Natural killer cell (primary cell): ENCODE results near the gene PUS10. TPM values are rescaled to one million over a fixed set of nuclear protein-coding genes. Genes with fewer than 3 reads are reported as not detected.

ENCODE experiments used
- ATAC-seq, 3 donors: fragments of 150-1000 bp in 2 of 3; fragments of 200-7000 bp in 1 of 3; cut with Tn5 transposase; 1 replicate in 1 of 3; 2 replicates in 2 of 3; pipeline ENCODE4 v1.10.0; 2021; ENCODE audit warnings: mild to moderate bottlenecking in 2 of 3, moderate library complexity in 2 of 3
- DNase-seq, 2 donors: peaks; one replicate each; pipeline versions ENCODE4 v3.0.0 to v3.0.0-alpha.2; 2013 to 2021; ENCODE audit warnings: mixed read lengths in 1 of 2
- H3K27ac ChIP-seq: one replicate; pipeline ENCODE4 v1.5.1; 2013; ENCODE audit warnings: mild to moderate bottlenecking, low read length
- H3K27me3 ChIP-seq: one replicate; pipeline ENCODE4 v1.6.1; 2013; ENCODE audit warnings: low read length; ENCODE audit not compliant: control insufficient read depth, insufficient read depth
- H3K36me3 ChIP-seq: one replicate; pipeline ENCODE4 v1.6.1; 2013; ENCODE audit warnings: low read length; ENCODE audit not compliant: control insufficient read depth, insufficient read depth
- H3K4me1 ChIP-seq: one replicate; pipeline ENCODE4 v1.6.1; 2013; ENCODE audit warnings: low read length; ENCODE audit not compliant: control insufficient read depth, insufficient read depth
- H3K4me3 ChIP-seq: one replicate; pipeline ENCODE4 v1.5.1; 2013; ENCODE audit warnings: low read length
- H3K9me3 ChIP-seq: one replicate; pipeline ENCODE4 v1.6.1; 2013; ENCODE audit warnings: low read length; ENCODE audit not compliant: control insufficient read depth, insufficient read depth
- H3K27ac Mint-ChIP-seq, 2 donors: one replicate each; pipeline ENCODE4 v1.8.0; 2022; ENCODE audit warnings: mild to moderate bottlenecking in 2 of 2, mixed read lengths in 2 of 2, moderate library complexity in 1 of 2
- H3K27me3 Mint-ChIP-seq, 2 donors: one replicate each; pipeline ENCODE4 v1.8.0; 2022; ENCODE audit warnings: low read depth in 2 of 2, mixed read lengths in 2 of 2
- H3K36me3 Mint-ChIP-seq: one replicate; pipeline ENCODE4 v1.8.0; 2022; ENCODE audit warnings: mixed read lengths
- H3K4me1 Mint-ChIP-seq, 2 donors: one replicate each; pipeline ENCODE4 v1.8.0; 2022; ENCODE audit warnings: mixed read lengths in 2 of 2
- H3K4me3 Mint-ChIP-seq: one replicate; pipeline ENCODE4 v1.8.0; 2022; ENCODE audit warnings: mild to moderate bottlenecking, moderate library complexity, mixed read lengths
- H3K9me3 Mint-ChIP-seq, 2 donors: one replicate each; pipeline ENCODE4 v1.8.0; 2022; ENCODE audit warnings: mixed read lengths in 2 of 2
- WGBS: methylation state at CpG from one replicate; pipeline ENCODE4 v1.1.7; 2013; ENCODE audit warnings: missing lambda C conversion rate; ENCODE audit not compliant: insufficient coverage; 5-methylcytosine and 5-hydroxymethylcytosine counted together
- intact Hi-C: fragments of 100-400 bp; cut with micrococcal nuclease; formaldehyde crosslinking; loops from one replicate; pipeline ENCODE4 v1.14.2; 2022
- total RNA-seq, 4 donors: library from RNA; stranded (reverse); fragments of 120-200 nt in 1 of 4; gene quantifications; one replicate each; pipeline versions ENCODE4 v1.2.3 to v1.2.4, GENCODE V29; 2013 to 2022
- TF ChIP-seq, protein P1 (sequence below): fragments of 200-600 bp; IDR thresholded peaks from one replicate; pipeline ENCODE4 v1.8.0; 2022; ENCODE audit warnings: antibody characterized with exemption

The PUS10 gene
- total RNA-seq, 3 donors from 2014 or later (not counting 1 experiment from before 2014, with no cell fraction given), result 7.2 to 15.2 (median 8.4) TPM

DNA sequence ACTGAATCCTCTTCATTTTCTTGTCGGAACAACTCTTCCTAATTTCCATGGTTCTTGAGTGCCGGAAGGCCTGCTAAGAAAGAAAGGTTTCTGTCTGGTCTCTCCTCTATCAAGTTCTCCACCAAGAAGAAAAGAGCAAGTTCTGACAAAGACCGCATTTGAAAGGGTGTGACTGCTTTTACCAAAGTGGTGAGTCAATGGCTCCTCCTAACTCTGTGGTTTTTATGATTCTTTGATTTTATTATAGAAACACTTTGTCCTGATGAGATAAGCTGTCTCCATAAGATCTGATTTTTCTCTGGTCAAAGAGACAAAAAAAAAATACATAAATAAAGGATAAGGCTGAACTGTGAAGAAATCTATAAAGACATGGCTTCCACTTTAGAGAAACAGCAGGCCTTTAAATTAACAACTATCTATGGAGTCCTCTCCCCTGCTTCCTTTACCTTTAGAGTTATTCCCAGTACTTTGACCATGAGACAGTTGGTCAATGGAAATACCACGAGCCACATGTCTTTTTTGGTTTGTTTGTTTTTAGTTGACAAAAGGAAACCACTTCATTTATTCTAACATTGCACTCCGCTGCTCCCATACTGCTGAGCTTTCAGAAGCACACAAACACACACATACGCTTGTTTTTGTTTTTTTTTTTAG, 69.0 kb downstream of the PUS10 start:
- Mint-ChIP-seq H3K9me3 (no peaks in the 10 kb centered on the region), H3K27ac (peak overlapping the region; percentile 75 to 88), H3K4me3 (peak overlapping the region; percentile 62), H3K36me3 (peaks cover 8% of the 10 kb centered on the region), H3K27me3 (no peaks in the 10 kb centered on the region), H3K4me1 (peaks cover 36 to 52% of the 10 kb centered on the region in 2 donors)
- peak in 1 of 2 donors; percentile 44 for DNase-seq
- peak; percentile 77 to 94 (median 90) for ATAC-seq
- H3K4me1 ChIP-seq, result peaks cover 15% of the 10 kb centered on the region
- peak overlapping the region; percentile 63 for H3K27ac ChIP-seq
- TF ChIP-seq, protein P1, sequence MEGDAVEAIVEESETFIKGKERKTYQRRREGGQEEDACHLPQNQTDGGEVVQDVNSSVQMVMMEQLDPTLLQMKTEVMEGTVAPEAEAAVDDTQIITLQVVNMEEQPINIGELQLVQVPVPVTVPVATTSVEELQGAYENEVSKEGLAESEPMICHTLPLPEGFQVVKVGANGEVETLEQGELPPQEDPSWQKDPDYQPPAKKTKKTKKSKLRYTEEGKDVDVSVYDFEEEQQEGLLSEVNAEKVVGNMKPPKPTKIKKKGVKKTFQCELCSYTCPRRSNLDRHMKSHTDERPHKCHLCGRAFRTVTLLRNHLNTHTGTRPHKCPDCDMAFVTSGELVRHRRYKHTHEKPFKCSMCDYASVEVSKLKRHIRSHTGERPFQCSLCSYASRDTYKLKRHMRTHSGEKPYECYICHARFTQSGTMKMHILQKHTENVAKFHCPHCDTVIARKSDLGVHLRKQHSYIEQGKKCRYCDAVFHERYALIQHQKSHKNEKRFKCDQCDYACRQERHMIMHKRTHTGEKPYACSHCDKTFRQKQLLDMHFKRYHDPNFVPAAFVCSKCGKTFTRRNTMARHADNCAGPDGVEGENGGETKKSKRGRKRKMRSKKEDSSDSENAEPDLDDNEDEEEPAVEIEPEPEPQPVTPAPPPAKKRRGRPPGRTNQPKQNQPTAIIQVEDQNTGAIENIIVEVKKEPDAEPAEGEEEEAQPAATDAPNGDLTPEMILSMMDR, result no peak
- WGBS, result 58% methylated on average over 3 of the region's 6 CpGs
- no peak overlapping the region for H3K4me3 ChIP-seq
- no peaks in the 10 kb centered on the region for H3K27me3 ChIP-seq
- H3K36me3 ChIP-seq, result peaks cover 5% of the 10 kb centered on the region
- intact Hi-C loops, result no loop called here
- no peaks in the 10 kb centered on the region for H3K9me3 ChIP-seq

DNA sequence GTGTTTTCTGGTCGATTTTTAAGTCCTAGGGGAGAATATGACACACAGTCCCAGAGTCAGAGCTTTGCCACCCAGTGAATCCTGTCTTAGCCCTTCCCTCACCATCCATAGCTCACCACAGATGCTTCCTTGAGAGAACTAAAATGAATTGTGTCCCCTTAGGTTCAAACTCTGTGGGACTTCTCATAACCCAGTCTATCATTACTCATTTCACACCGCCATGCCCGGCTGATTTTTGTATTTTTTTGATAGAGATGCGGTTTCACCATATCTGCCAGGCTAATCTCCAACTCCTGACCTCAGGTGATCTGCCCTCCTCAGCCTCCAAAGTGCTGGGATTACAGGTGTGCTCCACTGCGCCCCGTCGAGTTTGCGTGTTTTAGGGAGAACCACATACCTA, 69.9 kb downstream of the PUS10 start:
- H3K4me1 Mint-ChIP-seq, result peaks cover 28 to 43% of the 10 kb centered on the region in 2 donors
- no peaks in the 10 kb centered on the region for H3K27me3 ChIP-seq
- ATAC-seq (no peak), DNase-seq (no peak)
- peaks cover under 1% of the 10 kb centered on the region for H3K36me3 Mint-ChIP-seq
- TF ChIP-seq, protein P1, result no peak
- no peak overlapping the region for H3K4me3 ChIP-seq
- peaks cover 13% of the 10 kb centered on the region for H3K4me1 ChIP-seq
- peak overlapping the region; percentile 63 for H3K27ac ChIP-seq
- peaks cover 5% of the 10 kb centered on the region for H3K36me3 ChIP-seq
- no peaks in the 10 kb centered on the region for H3K9me3 Mint-ChIP-seq
- peak overlapping the region; percentile 75 to 88 for H3K27ac Mint-ChIP-seq
- H3K27me3 Mint-ChIP-seq, result no peaks in the 10 kb centered on the region
- H3K9me3 ChIP-seq, result no peaks in the 10 kb centered on the region
- H3K4me3 Mint-ChIP-seq, result peak overlapping the region; percentile 62
- intact Hi-C loops, result no loop called here
- 96% methylated on average over 7 of the region's 8 CpGs for WGBS

DNA sequence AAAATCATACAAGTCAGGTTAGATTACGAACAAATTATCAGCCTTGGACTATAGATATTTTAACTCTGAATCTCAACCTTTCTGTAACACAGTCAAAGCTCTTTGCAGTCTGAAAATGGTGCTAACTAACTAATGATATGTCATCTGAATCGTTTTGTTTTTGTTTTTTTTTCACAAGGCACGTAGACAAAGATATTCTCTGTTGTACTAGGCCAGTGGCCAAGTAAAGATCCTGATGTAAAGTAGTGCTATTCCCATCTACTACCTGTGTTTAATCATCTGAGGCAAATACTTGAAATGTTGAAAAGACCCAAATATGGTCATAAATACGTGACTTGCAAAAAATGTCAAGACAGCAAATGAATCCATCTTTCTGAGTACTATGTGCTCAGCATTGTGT, 71.0 kb downstream of the PUS10 start:
- Histone ChIP-seq H3K4me3 (no peak overlapping the region), H3K27ac (no peak overlapping the region), H3K36me3 (peaks cover 5% of the 10 kb centered on the region), H3K9me3 (no peaks in the 10 kb centered on the region), H3K4me1 (peaks cover 13% of the 10 kb centered on the region), H3K27me3 (no peaks in the 10 kb centered on the region)
- intact Hi-C loops, result no loop called here
- Mint-ChIP-seq H3K27me3 (no peaks in the 10 kb centered on the region), H3K27ac (no peak overlapping the region), H3K4me1 (peaks cover 24 to 38% of the 10 kb centered on the region in 2 donors), H3K4me3 (no peak overlapping the region), H3K36me3 (no peaks in the 10 kb centered on the region), H3K9me3 (no peaks in the 10 kb centered on the region)
- ATAC-seq (no peak), DNase-seq (no peak)
- TF ChIP-seq, protein P1, result no peak
- 92% methylated on average over 4 of the region's 4 CpGs for WGBS

DNA sequence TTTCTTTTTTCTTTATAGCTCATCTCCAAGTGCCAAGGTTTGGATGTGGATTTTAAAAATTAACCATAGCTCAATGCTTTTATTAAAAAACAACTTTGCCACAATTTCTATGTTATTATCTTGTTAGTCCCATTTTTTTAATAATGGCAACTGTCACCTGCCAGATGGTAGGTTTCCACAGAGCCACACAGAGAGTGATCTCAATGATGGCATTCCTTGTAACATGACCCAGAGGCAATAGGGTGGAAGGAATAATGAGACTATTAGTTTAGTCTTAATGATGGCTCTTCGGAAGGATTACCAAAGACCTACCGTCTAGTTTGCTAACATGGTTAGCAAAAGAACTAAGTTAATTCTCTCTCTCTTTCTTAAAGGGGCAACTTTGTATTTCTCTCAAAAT, 72.7 kb downstream of the PUS10 start:
- H3K4me1 ChIP-seq, result peaks cover 13% of the 10 kb centered on the region
- H3K4me1 Mint-ChIP-seq, result peaks cover 17 to 27% of the 10 kb centered on the region in 2 donors
- H3K9me3 Mint-ChIP-seq, result no peaks in the 10 kb centered on the region
- no peaks in the 10 kb centered on the region for H3K9me3 ChIP-seq
- ATAC-seq, result no peak
- H3K4me3 Mint-ChIP-seq, result no peak overlapping the region
- peaks cover 7% of the 10 kb centered on the region for H3K36me3 ChIP-seq
- H3K27me3 ChIP-seq, result no peaks in the 10 kb centered on the region
- H3K4me3 ChIP-seq, result no peak overlapping the region
- TF ChIP-seq, protein P1, result no peak
- H3K27ac ChIP-seq, result no peak overlapping the region
- 100% methylated on average over 2 of the region's 2 CpGs for whole genome bisulfite sequencing
- intact Hi-C loops, result no loop called here
- no peaks in the 10 kb centered on the region for H3K36me3 Mint-ChIP-seq
- no peak overlapping the region for H3K27ac Mint-ChIP-seq
- no peak for DNase-seq
- no peaks in the 10 kb centered on the region for H3K27me3 Mint-ChIP-seq
